ENCODE measurements around the gene MICA. TPM values are rescaled to one million over a fixed set of nuclear protein-coding genes. Genes with fewer than 3 reads are reported as not detected.
"Not testable (repeated sequence)": the region's sequence is repeated elsewhere in the genome, so short reads cannot be mapped to it uniquely, and the experiment has no call there.

The MICA gene
- total RNA-seq, 4 donors from 2014 or later = 9.1 to 31.7 (median 17.2) TPM

DNA sequence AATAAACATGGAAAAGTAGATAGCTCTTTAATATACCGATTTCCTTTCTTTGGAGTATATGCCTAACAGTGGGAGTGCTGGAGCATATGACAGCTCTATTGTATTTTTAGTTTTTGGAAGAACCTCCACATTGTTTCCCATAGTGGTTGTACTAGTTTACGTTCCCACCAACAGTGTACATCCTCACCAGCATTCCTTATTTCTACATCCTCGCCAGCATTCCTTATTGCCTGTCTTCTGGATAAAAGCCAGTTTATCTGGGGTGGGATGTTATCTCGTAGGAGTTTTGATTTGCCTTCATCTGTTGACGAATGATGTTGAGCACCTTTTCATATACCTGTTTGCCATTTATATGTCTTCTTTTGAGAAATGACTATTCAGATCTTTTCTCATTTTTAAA, 2.6 kb downstream of the MICA start:
- Histone ChIP-seq H3K36me3 (no peaks in the 10 kb centered on the region), H3K27ac (no peak overlapping the region), H3K4me1 (peaks cover 3 to 10% of the 10 kb centered on the region in 2 donors), H3K4me3 (no peak overlapping the region), H3K9me3 (no peaks in the 10 kb centered on the region), H3K27me3 (no peaks in the 10 kb centered on the region)
- DNase-seq = no peak
- intact Hi-C loops (cut with DNase I; ENCODE audit: low total_unique reads) = no loop called here
- TF ChIP-seq, protein P1, sequence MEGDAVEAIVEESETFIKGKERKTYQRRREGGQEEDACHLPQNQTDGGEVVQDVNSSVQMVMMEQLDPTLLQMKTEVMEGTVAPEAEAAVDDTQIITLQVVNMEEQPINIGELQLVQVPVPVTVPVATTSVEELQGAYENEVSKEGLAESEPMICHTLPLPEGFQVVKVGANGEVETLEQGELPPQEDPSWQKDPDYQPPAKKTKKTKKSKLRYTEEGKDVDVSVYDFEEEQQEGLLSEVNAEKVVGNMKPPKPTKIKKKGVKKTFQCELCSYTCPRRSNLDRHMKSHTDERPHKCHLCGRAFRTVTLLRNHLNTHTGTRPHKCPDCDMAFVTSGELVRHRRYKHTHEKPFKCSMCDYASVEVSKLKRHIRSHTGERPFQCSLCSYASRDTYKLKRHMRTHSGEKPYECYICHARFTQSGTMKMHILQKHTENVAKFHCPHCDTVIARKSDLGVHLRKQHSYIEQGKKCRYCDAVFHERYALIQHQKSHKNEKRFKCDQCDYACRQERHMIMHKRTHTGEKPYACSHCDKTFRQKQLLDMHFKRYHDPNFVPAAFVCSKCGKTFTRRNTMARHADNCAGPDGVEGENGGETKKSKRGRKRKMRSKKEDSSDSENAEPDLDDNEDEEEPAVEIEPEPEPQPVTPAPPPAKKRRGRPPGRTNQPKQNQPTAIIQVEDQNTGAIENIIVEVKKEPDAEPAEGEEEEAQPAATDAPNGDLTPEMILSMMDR (IDR thresholded peaks at IDR 0.05) = no peak
- no peak for TF ChIP-seq POLR2A (IDR thresholded peaks at IDR 0.05)

GRCh38 chr6:31407699-31408098, 4.3 kb downstream of the MICA start:
- no peaks in the 10 kb centered on the region for H3K9me3 ChIP-seq
- H3K36me3 ChIP-seq = no peaks in the 10 kb centered on the region
- H3K4me3 ChIP-seq = no peak overlapping the region
- H3K4me1 ChIP-seq = peaks cover 0 to 3% of the 10 kb centered on the region in 2 donors
- TF ChIP-seq, protein P1 (IDR thresholded peaks at IDR 0.05) = no peak
- no peak for TF ChIP-seq POLR2A (IDR thresholded peaks at IDR 0.05)
- H3K27me3 ChIP-seq = no peaks in the 10 kb centered on the region
- no peak for DNase-seq
- intact Hi-C loops (cut with DNase I; ENCODE audit: low total_unique reads) = no loop called here
- peak overlapping the region in 1 of 2 donors; percentile 26 for H3K27ac ChIP-seq

DNA sequence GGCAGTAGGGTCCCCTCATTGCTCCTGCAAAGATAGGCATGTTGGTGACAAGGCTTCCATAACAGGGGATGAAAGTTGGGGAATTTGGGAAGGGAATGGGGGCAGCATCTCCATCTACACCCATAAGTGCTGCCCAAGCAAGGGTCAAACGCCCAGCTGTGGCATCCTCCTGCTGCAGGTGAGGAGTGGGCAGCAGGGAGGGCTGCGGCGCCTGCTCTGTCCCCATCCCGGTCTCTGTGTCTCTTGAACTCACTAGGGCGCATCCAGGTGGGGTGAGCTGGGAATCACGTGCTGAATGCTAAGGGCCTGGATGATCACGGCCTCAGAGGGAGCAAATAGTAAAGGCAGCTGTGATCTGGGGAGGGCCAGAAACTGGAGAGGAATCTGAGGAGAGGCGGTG, 9.1 kb downstream of the MICA start:
- DNase-seq = no peak
- H3K9me3 ChIP-seq = no peaks in the 10 kb centered on the region
- no peak overlapping the region for H3K27ac ChIP-seq
- TF ChIP-seq, protein P1 (IDR thresholded peaks at IDR 0.05) = no peak
- no peak for TF ChIP-seq POLR2A (IDR thresholded peaks at IDR 0.05)
- H3K4me3 ChIP-seq = no peak overlapping the region
- no peaks in the 10 kb centered on the region for H3K27me3 ChIP-seq
- no peaks in the 10 kb centered on the region for H3K4me1 ChIP-seq
- intact Hi-C loops (cut with DNase I; ENCODE audit: low total_unique reads) = no loop called here
- H3K36me3 ChIP-seq = no peaks in the 10 kb centered on the region

DNA sequence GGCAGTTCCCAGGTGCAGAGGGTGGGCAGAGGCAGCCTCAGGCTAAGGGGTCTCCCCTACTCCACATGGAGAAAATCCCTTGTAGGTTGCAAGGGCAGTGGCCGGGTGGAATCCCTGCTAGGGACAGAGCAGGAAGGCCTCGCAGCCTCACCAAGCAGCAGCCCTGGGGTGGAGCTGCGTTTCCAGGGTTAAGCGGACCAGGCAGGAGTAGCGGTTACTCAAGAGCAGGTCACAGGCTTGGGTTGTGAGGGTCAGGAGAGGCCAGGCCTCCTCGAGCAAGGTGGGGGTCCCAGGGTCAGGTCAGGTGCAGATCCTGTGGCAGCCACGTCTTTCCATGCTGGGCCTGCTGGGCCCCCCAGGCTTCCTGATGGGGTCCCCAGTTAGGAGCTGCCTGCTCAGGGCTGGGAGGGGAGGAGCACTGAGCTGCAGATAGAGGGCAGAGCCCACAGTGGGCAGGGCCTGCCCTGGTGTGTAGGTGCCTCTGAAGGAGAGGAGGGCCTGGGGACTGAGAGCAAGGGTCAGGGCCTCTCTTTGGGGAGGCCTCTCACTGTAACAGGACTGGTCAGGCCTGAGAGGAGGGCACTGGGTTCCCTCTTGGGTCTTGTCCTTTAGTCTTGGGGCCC, 10.9 kb downstream of the MICA start:
- intact Hi-C loops (cut with DNase I; ENCODE audit: low total_unique reads); H3K36me3 ChIP-seq: not testable (repeated sequence)

DNA sequence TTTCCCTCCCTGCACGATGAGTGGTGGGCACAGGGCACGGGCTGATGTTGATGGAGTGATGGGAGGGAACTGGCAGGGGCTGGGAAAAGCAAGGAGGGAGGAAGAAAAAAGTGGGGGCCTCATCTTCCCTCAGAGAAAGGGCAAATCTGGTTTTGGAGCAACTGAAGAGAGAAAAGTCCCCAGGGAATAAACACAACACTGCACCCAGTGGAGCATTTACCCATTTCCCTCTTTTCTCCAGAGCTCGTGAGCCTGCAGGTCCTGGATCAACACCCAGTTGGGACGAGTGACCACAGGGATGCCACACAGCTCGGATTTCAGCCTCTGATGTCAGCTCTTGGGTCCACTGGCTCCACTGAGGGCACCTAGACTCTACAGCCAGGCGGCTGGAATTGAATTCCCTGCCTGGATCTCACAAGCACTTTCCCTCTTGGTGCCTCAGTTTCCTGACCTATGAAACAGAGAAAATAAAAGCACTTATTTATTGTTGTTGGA, 11.4 kb downstream of the MICA start:
- Histone ChIP-seq H3K9me3 (no peaks in the 10 kb centered on the region), H3K27ac (no peak overlapping the region), H3K36me3 (no peaks in the 10 kb centered on the region), H3K4me3 (no peak overlapping the region), H3K27me3 (no peaks in the 10 kb centered on the region), H3K4me1 (no peaks in the 10 kb centered on the region)
- TF ChIP-seq POLR2A (IDR thresholded peaks at IDR 0.05) = no peak
- TF ChIP-seq, protein P1 (IDR thresholded peaks at IDR 0.05) = no peak
- intact Hi-C loops (cut with DNase I; ENCODE audit: low total_unique reads) = no loop called here
- DNase-seq = no peak

More for the DNA sequence above, 10.9 kb downstream of the MICA start:
- not testable (repeated sequence) for H3K4me3 ChIP-seq, H3K9me3 ChIP-seq, H3K27ac ChIP-seq, H3K27me3 ChIP-seq, DNase-seq, H3K4me1 ChIP-seq
